SK-N-DZ (cell line): Measurements from ENCODE around the gene ABAT.
"Not testable (repeated sequence)": the region's sequence is repeated elsewhere in the genome, so short reads cannot be mapped to it uniquely, and the experiment has no call there.

Experiments used
- DNase-seq: peaks from one replicate; pipeline ENCODE4 v3.0.0-alpha.2; 2015; ENCODE audit warnings: low spot score

The ABAT gene

GRCh38 chr16:8782673-8783072 is 108.3 kb downstream of the ABAT start:
- DNase-seq = no peak

- no peak for DNase-seq
Measured at GRCh38 chr16:8785408-8785807, 111.0 kb downstream of the ABAT start.

- DNase-seq = not testable (repeated sequence)
Measured at GRCh38 chr16:8786316-8786715, 111.9 kb downstream of the ABAT start.

- DNase-seq = no peak
Measured at GRCh38 chr16:8788578-8789172, 114.3 kb downstream of the ABAT start.

GRCh38 chr16:8795091-8795490 is 120.7 kb downstream of the ABAT start:
- DNase-seq = no peak

- DNase-seq = no peak
Measured at GRCh38 chr16:8795818-8796217, 121.4 kb downstream of the ABAT start.

- DNase-seq = no peak
Measured at GRCh38 chr16:8796469-8797363, 122.3 kb downstream of the ABAT start.

GRCh38 chr16:8797364-8798173 is 123.2 kb downstream of the ABAT start, which contains the start of the genes PMM2 and TMEM186:
Gene PMM2 (plus strand): TSS chr16:8797839. CDS start chr16:8797883, 44 bp downstream.
Gene TMEM186 (minus strand): TSS chr16:8797639. CDS start chr16:8797614, 25 bp downstream.
- peak; percentile 97 for DNase-seq

- DNase-seq = no peak
Measured at GRCh38 chr16:8798174-8798527, 123.7 kb downstream of the ABAT start.

GRCh38 chr16:8798535-8799157 is 124.2 kb downstream of the ABAT start:
- DNase-seq = no peak

GRCh38 chr16:8801701-8802100 is 127.3 kb downstream of the ABAT start:
- no peak for DNase-seq

GRCh38 chr16:8803733-8804132 is 129.3 kb downstream of the ABAT start:
- DNase-seq = not testable (repeated sequence)

- DNase-seq = no peak
Measured at GRCh38 chr16:8804313-8804712, 129.9 kb downstream of the ABAT start.

GRCh38 chr16:8806272-8806983 is 132.0 kb downstream of the ABAT start:
- DNase-seq = no peak

GRCh38 chr16:8807189-8807588 is 132.8 kb downstream of the ABAT start:
- no peak for DNase-seq

GRCh38 chr16:8808009-8808408 is 133.6 kb downstream of the ABAT start:
- no peak for DNase-seq

GRCh38 chr16:8808613-8809353 is 134.4 kb downstream of the ABAT start:
- no peak for DNase-seq

- DNase-seq = no peak
Measured at GRCh38 chr16:8812162-8812843, 137.9 kb downstream of the ABAT start.

GRCh38 chr16:8814095-8814806 is 139.8 kb downstream of the ABAT start:
- no peak for DNase-seq
